Measurements from ENCODE around the gene CDK2AP2.

- TF ChIP-seq REST (IDR thresholded peaks at IDR 0.05; ENCODE audit: insufficient replicate concordance, low read depth) (no peak), CTCF (IDR thresholded peaks at IDR 0.05; ENCODE audit: insufficient read depth, low read length) (no peak), POLR2AphosphoS5 (IDR thresholded peaks at IDR 0.05; ENCODE audit: low read depth) (no peak), SPI1 (IDR thresholded peaks at IDR 0.05; ENCODE audit: borderline replicate concordance, low read depth) (no peak)
Measured at GRCh38 chr11:67525275-67525976, 17.5 kb upstream of the CDK2AP2 start.

Data from HL-60 (cell line).